ENCODE measurements around the gene KRT7.

KRT7 gene

DNA sequence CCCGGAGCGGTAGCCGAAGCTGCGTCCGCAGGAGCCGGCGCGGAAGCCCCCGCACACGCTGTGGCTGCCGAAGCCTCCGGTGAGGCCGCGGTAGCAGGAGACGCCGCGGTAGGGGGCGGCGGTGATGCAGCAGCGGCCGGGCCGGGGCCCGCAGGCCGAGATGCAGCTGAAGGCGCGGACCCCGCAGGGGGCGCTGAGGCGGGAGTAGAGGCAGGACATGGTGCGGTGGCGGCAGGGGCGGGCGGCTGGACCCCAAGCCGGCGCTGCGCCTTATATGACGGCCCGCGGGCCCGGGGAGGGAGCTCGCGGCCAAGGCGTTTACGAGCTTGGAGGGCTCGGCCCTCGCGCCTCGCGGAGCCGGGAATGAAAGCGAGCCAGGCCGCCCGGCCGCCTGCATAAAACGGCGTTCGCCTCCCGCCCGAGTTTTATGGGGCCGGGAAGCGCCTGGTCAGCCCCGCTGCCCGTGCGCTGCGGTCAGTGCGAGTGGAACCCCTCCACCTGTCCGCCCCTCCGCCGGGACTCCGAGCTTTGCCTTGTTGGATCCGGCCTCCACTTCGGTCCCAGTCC is 25.4 kb downstream of the KRT7 start:
- H3K4me1 ChIP-seq (ENCODE audit: insufficient read depth, insufficient read length) = peaks cover 9% of the 10 kb centered on the region
- H3K9ac ChIP-seq (ENCODE audit: insufficient read length, low read depth) = no peak overlapping the region
- no peaks in the 10 kb centered on the region for H3K27me3 ChIP-seq (ENCODE audit: insufficient read depth, insufficient read length)
- H3K36me3 ChIP-seq (ENCODE audit: insufficient read depth, insufficient read length, low read length) = no peaks in the 10 kb centered on the region
- no peak for DNase-seq (ENCODE audit: low read depth, low spot score)
- no peak overlapping the region for H3K4me3 ChIP-seq (ENCODE audit: insufficient read length, low read depth)
- peaks cover 41% of the 10 kb centered on the region; the same call in 1 of the 2 replicates for H3K9me3 ChIP-seq (ENCODE audit: insufficient read depth, low read length)
- TF ChIP-seq ZNF274 (IDR thresholded peaks at IDR 0.05; ENCODE audit: low read depth, low read length) = no peak
- no peak for TF ChIP-seq YY1 (IDR thresholded peaks at IDR 0.05; ENCODE audit: insufficient read depth, insufficient read length)

DNA sequence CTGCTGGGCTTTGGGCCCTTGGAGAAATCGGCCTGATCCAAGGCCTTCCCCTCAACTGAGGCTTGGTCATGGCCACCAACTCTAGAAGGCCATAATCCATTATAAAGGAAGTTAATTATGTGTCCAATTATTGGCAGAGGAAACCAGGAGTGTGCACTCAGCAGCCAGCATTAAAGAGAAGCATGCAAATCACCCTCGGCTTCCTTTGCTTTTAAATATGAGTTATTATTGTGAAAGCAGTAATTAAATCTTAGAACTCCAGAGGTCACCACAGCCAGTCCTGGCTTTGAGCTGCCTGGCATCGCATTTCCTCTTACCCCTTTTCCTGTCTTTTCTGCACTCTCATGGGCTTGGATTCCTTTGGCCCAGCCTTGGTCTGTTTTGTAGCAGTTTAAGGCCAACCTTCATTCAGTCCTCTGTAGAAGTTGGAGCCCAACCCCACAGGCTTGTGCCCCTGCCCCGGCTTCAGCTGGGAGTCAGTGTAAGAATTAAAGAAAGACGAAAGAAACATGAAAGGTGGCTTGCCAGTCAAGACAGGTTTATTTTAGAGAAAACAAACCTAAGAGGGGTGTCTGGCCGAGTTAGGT is 26.7 kb downstream of the KRT7 start:
- TF ChIP-seq YY1 (IDR thresholded peaks at IDR 0.05; ENCODE audit: insufficient read depth, insufficient read length) (no peak), ZNF274 (IDR thresholded peaks at IDR 0.05; ENCODE audit: low read depth, low read length) (no peak), SUZ12 (IDR thresholded peaks at IDR 0.05; ENCODE audit: extremely low read depth, insufficient read depth, insufficient read length) (no peak)
- peaks cover 41% of the 10 kb centered on the region; the same call in 1 of the 2 replicates for H3K9me3 ChIP-seq (ENCODE audit: insufficient read depth, low read length)
- DNase-seq (ENCODE audit: low read depth, low spot score) = no peak
- H3K4me1 ChIP-seq (ENCODE audit: insufficient read depth, insufficient read length) = peaks cover 9% of the 10 kb centered on the region
- H3K4me3 ChIP-seq (ENCODE audit: insufficient read length, low read depth) = no peak overlapping the region
- no peaks in the 10 kb centered on the region for H3K27me3 ChIP-seq (ENCODE audit: insufficient read depth, insufficient read length)
- H3K9ac ChIP-seq (ENCODE audit: insufficient read length, low read depth) = no peak overlapping the region
- no peaks in the 10 kb centered on the region for H3K36me3 ChIP-seq (ENCODE audit: insufficient read depth, insufficient read length, low read length)

DNA sequence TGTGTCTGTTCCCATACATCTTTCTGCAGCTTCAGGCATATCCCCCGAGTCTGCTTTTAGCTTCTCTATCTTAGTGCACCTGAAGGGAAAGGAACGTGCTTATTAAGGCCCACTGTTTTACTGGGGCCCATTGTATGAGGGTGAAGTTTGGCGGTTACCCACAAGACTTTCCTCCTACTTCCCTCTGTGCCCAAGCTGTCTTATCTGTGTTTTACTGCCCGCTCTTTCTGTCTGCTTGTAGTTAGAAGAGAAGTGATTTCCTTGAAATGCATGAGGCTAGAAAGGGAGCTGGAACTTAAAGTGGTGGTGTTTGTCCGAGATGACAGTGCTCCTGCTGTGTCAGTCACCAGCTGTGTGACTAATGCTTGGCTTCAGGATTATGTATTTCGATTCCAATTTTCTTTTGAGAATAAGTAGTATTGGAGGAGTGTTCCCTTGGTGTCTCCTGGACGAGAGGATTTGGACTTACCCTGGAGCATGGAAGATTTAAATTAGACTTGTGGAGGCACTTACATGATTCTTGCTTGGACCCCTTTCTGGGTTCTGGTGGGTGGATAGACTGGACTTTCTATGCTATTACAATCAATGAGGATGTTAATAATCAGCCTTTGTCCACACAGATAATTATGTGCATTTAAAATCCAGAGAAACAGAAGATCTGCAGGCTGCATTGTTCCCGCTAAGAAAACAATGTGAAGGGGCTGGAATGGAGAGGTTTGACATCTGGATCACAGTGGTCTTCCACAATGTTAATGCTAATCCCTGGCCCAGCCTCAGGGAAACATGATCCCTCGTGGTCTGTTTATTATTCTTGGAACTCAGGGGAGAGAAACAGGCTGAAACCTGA is 27.5 kb downstream of the KRT7 start:
- H3K27me3 ChIP-seq (ENCODE audit: insufficient read depth, insufficient read length) = no peaks in the 10 kb centered on the region

DNA sequence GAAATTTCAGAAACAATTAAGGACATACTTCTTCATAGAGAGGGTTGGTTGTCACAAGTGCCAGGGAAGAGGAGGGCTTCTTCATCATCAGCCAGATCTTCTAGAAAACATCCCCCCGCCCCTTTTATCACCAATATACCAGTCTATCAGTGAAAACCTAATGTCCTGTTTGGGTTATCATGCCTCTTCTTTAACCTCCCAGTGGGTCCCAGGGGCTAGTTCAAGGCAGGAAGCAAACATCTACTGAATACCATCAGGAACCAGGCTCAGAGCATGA is 28.1 kb downstream of the KRT7 start:
- Histone ChIP-seq H3K9me3 (ENCODE audit: insufficient read depth, low read length) (peaks cover 41% of the 10 kb centered on the region; the same call in 1 of the 2 replicates), H3K4me1 (ENCODE audit: insufficient read depth, insufficient read length) (peaks cover 8% of the 10 kb centered on the region), H3K27me3 (ENCODE audit: insufficient read depth, insufficient read length) (no peaks in the 10 kb centered on the region), H3K36me3 (ENCODE audit: insufficient read depth, insufficient read length, low read length) (no peaks in the 10 kb centered on the region), H3K9ac (ENCODE audit: insufficient read length, low read depth) (no peak overlapping the region), H3K4me3 (ENCODE audit: insufficient read length, low read depth) (no peak overlapping the region)
- no peak for DNase-seq (ENCODE audit: low read depth, low spot score)
- TF ChIP-seq SUZ12 (IDR thresholded peaks at IDR 0.05; ENCODE audit: extremely low read depth, insufficient read depth, insufficient read length) (no peak), YY1 (IDR thresholded peaks at IDR 0.05; ENCODE audit: insufficient read depth, insufficient read length) (no peak), ZNF274 (IDR thresholded peaks at IDR 0.05; ENCODE audit: low read depth, low read length) (no peak)

More for the DNA sequence above, 27.5 kb downstream of the KRT7 start:
- H3K36me3 ChIP-seq (ENCODE audit: insufficient read depth, insufficient read length, low read length) = no peaks in the 10 kb centered on the region
- H3K9ac ChIP-seq (ENCODE audit: insufficient read length, low read depth) = no peak overlapping the region
- peaks cover 9% of the 10 kb centered on the region for H3K4me1 ChIP-seq (ENCODE audit: insufficient read depth, insufficient read length)
- H3K9me3 ChIP-seq (ENCODE audit: insufficient read depth, low read length) = peaks cover 41% of the 10 kb centered on the region; the same call in 1 of the 2 replicates
- no peak for DNase-seq (ENCODE audit: low read depth, low spot score)
- TF ChIP-seq YY1 (IDR thresholded peaks at IDR 0.05; ENCODE audit: insufficient read depth, insufficient read length) (no peak), SUZ12 (IDR thresholded peaks at IDR 0.05; ENCODE audit: extremely low read depth, insufficient read depth, insufficient read length) (no peak), ZNF274 (IDR thresholded peaks at IDR 0.05; ENCODE audit: low read depth, low read length) (no peak)
- no peak overlapping the region for H3K4me3 ChIP-seq (ENCODE audit: insufficient read length, low read depth)

DNA sequence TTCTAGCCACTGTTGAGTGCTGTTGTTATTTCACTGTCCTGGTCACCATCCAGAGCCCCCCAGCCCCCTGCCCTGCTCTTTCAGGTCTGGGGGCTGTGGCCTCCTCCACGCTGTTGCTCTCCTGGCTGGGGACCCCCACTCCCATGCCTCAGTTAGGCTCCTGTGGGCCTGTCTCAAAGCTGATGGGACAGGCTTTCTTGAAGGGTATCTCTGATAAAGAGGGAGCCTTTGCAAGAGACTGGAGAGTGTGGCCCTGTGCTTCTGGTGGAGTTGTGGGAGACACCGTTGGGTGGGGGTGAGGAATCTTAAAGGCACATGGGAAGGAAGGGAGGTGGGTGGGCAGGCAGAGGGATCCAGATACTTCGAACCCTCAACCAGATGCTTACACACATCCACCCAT is 29.2 kb downstream of the KRT7 start:
- DNase-seq (ENCODE audit: low read depth, low spot score) = no peak
- Histone ChIP-seq H3K9me3 (ENCODE audit: insufficient read depth, low read length) (peaks cover 41% of the 10 kb centered on the region; the same call in 1 of the 2 replicates), H3K4me3 (ENCODE audit: insufficient read length, low read depth) (no peak overlapping the region), H3K27me3 (ENCODE audit: insufficient read depth, insufficient read length) (no peaks in the 10 kb centered on the region), H3K4me1 (ENCODE audit: insufficient read depth, insufficient read length) (peaks cover 7% of the 10 kb centered on the region), H3K9ac (ENCODE audit: insufficient read length, low read depth) (no peak overlapping the region), H3K36me3 (ENCODE audit: insufficient read depth, insufficient read length, low read length) (no peaks in the 10 kb centered on the region)
- TF ChIP-seq ZNF274 (IDR thresholded peaks at IDR 0.05; ENCODE audit: low read depth, low read length) (no peak), YY1 (IDR thresholded peaks at IDR 0.05; ENCODE audit: insufficient read depth, insufficient read length) (no peak), SUZ12 (IDR thresholded peaks at IDR 0.05; ENCODE audit: extremely low read depth, insufficient read depth, insufficient read length) (no peak)

DNA sequence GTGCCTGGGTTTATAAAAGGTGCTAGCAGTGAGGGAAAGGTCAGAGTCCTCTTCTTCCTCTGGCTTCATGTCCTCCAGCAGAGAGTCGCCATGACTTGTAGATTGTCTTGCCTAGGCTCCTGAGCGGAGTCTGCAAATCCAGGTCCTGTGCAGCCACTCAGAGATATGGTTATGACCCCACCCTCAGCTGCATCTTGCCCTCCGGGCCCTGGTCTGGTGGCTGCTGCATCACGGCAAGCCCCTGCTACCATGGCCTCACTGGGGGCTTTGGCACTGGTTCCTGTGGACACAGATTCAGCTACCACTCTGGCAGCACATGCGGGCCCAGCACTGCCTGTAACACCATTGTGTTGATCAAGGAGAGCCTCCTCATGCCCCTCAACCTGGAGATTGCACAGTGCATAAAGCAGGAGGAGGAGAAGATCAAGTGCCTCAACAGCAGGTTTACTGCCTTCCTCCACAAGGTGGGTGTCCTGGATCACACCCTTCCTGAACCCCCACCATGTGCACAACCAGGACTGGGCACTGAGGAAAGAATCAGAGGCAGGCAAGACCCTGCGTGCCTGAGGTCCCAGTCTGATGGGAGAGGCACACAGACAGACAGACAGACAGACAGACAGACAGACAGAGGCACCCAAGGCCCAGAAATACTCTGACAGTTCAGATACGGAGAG is 30.9 kb downstream of the KRT7 start:
- DNase-seq (ENCODE audit: low read depth, low spot score) = no peak
- Histone ChIP-seq H3K4me1 (ENCODE audit: insufficient read depth, insufficient read length) (peaks cover 7% of the 10 kb centered on the region), H3K27me3 (ENCODE audit: insufficient read depth, insufficient read length) (no peaks in the 10 kb centered on the region)

DNA sequence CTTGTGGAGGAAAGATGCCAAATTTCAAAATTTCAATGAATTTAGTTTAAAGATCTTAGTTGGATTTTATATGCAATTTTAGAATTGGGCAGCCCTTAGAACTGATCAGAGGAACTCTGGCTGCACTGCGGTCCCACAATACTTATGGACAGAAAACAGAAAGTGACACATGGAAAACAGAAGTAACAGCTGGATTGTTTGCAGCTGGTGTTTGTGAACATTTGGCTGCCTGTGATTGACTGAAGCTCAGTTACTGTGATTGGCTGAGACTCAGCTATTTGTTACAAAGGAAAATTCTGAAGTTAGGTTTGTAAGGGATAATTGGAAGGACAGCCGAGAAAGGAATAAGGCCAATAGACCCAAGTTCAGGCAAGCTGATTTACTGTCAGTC is 31.4 kb downstream of the KRT7 start:
- no peak for DNase-seq (ENCODE audit: low read depth, low spot score)
- no peaks in the 10 kb centered on the region for H3K36me3 ChIP-seq (ENCODE audit: insufficient read depth, insufficient read length, low read length)
- H3K4me1 ChIP-seq (ENCODE audit: insufficient read depth, insufficient read length) = peaks cover 7% of the 10 kb centered on the region
- no peak for TF ChIP-seq ZNF274 (IDR thresholded peaks at IDR 0.05; ENCODE audit: low read depth, low read length)
- TF ChIP-seq SUZ12 (IDR thresholded peaks at IDR 0.05; ENCODE audit: extremely low read depth, insufficient read depth, insufficient read length) = no peak
- no peak for TF ChIP-seq YY1 (IDR thresholded peaks at IDR 0.05; ENCODE audit: insufficient read depth, insufficient read length)
- H3K9ac ChIP-seq (ENCODE audit: insufficient read length, low read depth) = no peak overlapping the region
- peaks cover 32% of the 10 kb centered on the region; the same call in 1 of the 2 replicates for H3K9me3 ChIP-seq (ENCODE audit: insufficient read depth, low read length)
- no peak overlapping the region for H3K4me3 ChIP-seq (ENCODE audit: insufficient read length, low read depth)
- H3K27me3 ChIP-seq (ENCODE audit: insufficient read depth, insufficient read length) = no peaks in the 10 kb centered on the region

More for the DNA sequence above, 30.9 kb downstream of the KRT7 start:
- H3K9ac ChIP-seq (ENCODE audit: insufficient read length, low read depth) = no peak overlapping the region
- H3K36me3 ChIP-seq (ENCODE audit: insufficient read depth, insufficient read length, low read length) = no peaks in the 10 kb centered on the region
- TF ChIP-seq SUZ12 (IDR thresholded peaks at IDR 0.05; ENCODE audit: extremely low read depth, insufficient read depth, insufficient read length) (no peak), ZNF274 (IDR thresholded peaks at IDR 0.05; ENCODE audit: low read depth, low read length) (no peak), YY1 (IDR thresholded peaks at IDR 0.05; ENCODE audit: insufficient read depth, insufficient read length) (no peak)
- H3K9me3 ChIP-seq (ENCODE audit: insufficient read depth, low read length) = peaks cover 36% of the 10 kb centered on the region; the same call in 1 of the 2 replicates
- H3K4me3 ChIP-seq (ENCODE audit: insufficient read length, low read depth) = no peak overlapping the region
